Keratinocyte (primary cell): ENCODE data around the gene CCDC27. TPM values are rescaled to one million over a fixed set of nuclear protein-coding genes. Genes with fewer than 3 reads are reported as not detected.

Experiments used
- DNase-seq: peaks from one replicate; pipeline ENCODE4 v3.0.0-alpha.2; 2011; ENCODE audit warnings: low read depth, missing footprints, low spot score
- FAIRE-seq: peaks from 2 replicates; lab custom pipeline; 2011; peaks lifted over from hg19 to GRCh38; lab: Jason Lieb, UNC
- H2AFZ ChIP-seq: 2 replicates; pipeline ENCODE4 v1.6.0; 2012; ENCODE audit warnings: low read length, control low read depth, inconsistent platforms; ENCODE audit not compliant: control insufficient read depth
- H3K27ac ChIP-seq: 2 replicates; pipeline ENCODE4 v1.5.1; 2011; ENCODE audit warnings: low read length; ENCODE audit not compliant: control insufficient read depth, insufficient read depth
- H3K27me3 ChIP-seq: 3 replicates; pipeline ENCODE4 v1.6.0; 2011; ENCODE audit warnings: low read length; ENCODE audit not compliant: control insufficient read depth, insufficient read depth; ENCODE audit errors: extremely low read depth
- H3K36me3 ChIP-seq, 2 experiments: 2 replicates in 1 of 2; 3 replicates in 1 of 2; pipeline ENCODE4 v1.5.1; 2011; ENCODE audit warnings: low read length in 2 of 2, mild to moderate bottlenecking in 1 of 2; ENCODE audit not compliant: control insufficient read depth in 2 of 2, insufficient read depth in 2 of 2; ENCODE audit errors: extremely low read depth in 1 of 2
- H3K4me1 ChIP-seq: 3 replicates; pipeline ENCODE4 v1.5.1; 2011; ENCODE audit warnings: low read length; ENCODE audit not compliant: control insufficient read depth, insufficient read depth; ENCODE audit errors: extremely low read depth
- H3K4me2 ChIP-seq: 3 replicates; pipeline ENCODE4 v1.6.0; 2011; ENCODE audit warnings: low read depth, low read length; ENCODE audit not compliant: control insufficient read depth, insufficient read depth; ENCODE audit errors: extremely low read depth
- H3K4me3 ChIP-seq, 3 experiments: fragments of 200-600 bp in 1 of 3; sonication (generic) in 1 of 3; 2 replicates in 2 of 3; 3 replicates in 1 of 3; pipeline ENCODE4 v1.5.1; 2011 to 2016; ENCODE audit warnings: low read length in 3 of 3, mild to moderate bottlenecking in 3 of 3, control low read depth in 2 of 3, inconsistent platforms in 1 of 3, low read depth in 1 of 3, mixed read lengths in 1 of 3, mixed run types in 1 of 3, moderate library complexity in 1 of 3; ENCODE audit not compliant: control insufficient read depth in 2 of 3, insufficient read depth in 2 of 3; ENCODE audit errors: extremely low read depth in 1 of 3
- H3K79me2 ChIP-seq: 2 replicates; pipeline ENCODE4 v1.6.0; 2012; ENCODE audit warnings: low read length; ENCODE audit not compliant: control insufficient read depth, insufficient read depth
- H3K9ac ChIP-seq: 3 replicates; pipeline ENCODE4 v1.6.0; 2011; ENCODE audit warnings: low read length; ENCODE audit not compliant: control insufficient read depth, insufficient read depth; ENCODE audit errors: extremely low read depth
- H3K9me1 ChIP-seq: 3 replicates; pipeline ENCODE4 v1.6.0; 2011; ENCODE audit warnings: low read length; ENCODE audit not compliant: control insufficient read depth, insufficient read depth; ENCODE audit errors: extremely low read depth
- H3K9me3 ChIP-seq: 2 replicates; pipeline ENCODE4 v1.5.1; 2012; ENCODE audit warnings: low read depth, low read length; ENCODE audit not compliant: control insufficient read depth
- H4K20me1 ChIP-seq: 3 replicates; pipeline ENCODE4 v1.6.0; 2011; ENCODE audit warnings: low read length; ENCODE audit not compliant: control insufficient read depth, insufficient read depth; ENCODE audit errors: extremely low read depth
- CTCF ChIP-seq, 3 experiments: IDR thresholded peaks in 1 of 3; conservative IDR thresholded peaks in 1 of 3; optimal IDR thresholded peaks in 1 of 3; 2 replicates in 2 of 3; 3 replicates in 1 of 3; pipeline versions ENCODE3 to v1.5.1; 2011; ENCODE audit warnings: low read length in 3 of 3, mild to moderate bottlenecking in 3 of 3, moderate library complexity in 2 of 3, control low read depth in 1 of 3, inconsistent platforms in 1 of 3; ENCODE audit not compliant: insufficient read depth in 2 of 3; ENCODE audit errors: extremely low read depth in 1 of 3
- EZH2 ChIP-seq: IDR thresholded peaks from one replicate; pipeline ENCODE4 v1.6.1; 2012; ENCODE audit warnings: inconsistent platforms, mild to moderate bottlenecking, low read length, moderate library complexity
- dilution Hi-C: fragments of 300-500 bp; cut with MboI; formaldehyde crosslinking; loops from one replicate; pipeline ENCODE4 v1.7.0; 2020; ENCODE audit warnings: low sequenced_read_pairs; ENCODE audit not compliant: extremely low pct_ligation_motif_present
- polyA plus RNA-seq, 5 experiments: library from polyadenylated mRNA; depleted of rRNA in 3 of 5; stranded (reverse) in 3 of 5; stranded (forward) in 1 of 5; unstranded in 1 of 5; fragments of >200 nt; gene quantifications; 1 replicate in 1 of 5; 2 replicates in 3 of 5; 3 replicates in 1 of 5; pipeline versions ENCODE4 v1.2.1 to v1.2.3, GENCODE V29; 2011 to 2012; ENCODE audit warnings: missing spikeins in 2 of 5, low read depth in 1 of 5, low replicate concordance in 1 of 5

CCDC27 gene
- polyA plus RNA-seq, 1 donor (not counting 4 experiments of a cell fraction or from before 2014, with no cell fraction given) = not detected

DNA sequence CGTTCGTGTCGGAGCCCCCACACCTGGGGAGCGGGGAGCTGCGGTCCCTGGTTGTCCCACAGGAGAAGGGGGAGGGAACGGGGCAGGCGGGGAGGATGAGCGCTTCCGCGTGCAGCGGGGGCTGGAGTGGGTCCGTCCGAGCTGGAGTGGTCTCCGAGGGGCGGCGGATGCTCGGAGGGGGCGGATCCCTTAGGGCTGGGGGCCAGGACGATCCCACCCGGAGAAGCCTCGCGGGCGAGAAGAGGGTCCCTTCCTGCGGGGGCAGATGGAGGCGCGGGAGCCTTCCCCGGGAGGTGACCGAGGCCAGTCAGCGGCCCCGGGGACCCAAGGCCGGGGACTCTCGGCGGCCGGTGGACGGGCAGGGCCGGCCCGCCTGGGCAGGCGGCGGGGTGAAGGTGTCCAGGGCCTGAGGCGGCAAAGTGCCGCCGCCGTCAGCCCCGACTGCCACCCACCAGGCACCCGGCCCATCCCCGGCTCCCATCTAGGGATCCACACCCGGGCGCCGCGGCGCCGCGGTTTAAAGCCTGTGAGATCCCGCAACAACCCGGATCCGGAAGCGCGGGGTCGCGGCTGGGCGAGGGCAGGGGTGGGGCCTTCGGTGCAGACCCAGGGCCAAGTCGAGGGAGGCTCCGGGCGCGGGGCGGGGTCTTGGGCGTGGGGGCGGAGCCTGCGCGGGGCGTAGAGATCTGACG, 5.3 kb upstream of the CCDC27 start:
- FAIRE-seq = no peak
- DNase-seq = peak; percentile 45
- Histone ChIP-seq H3K4me3 (peak overlapping the region; percentile 56 to 68 (median 61)), H2AFZ (peak overlapping the region; percentile 19), H3K36me3 (peaks cover 3 to 6% of the 10 kb centered on the region in 2 experiments), H3K9me3 (no peaks in the 10 kb centered on the region), H3K4me1 (peaks cover 17% of the 10 kb centered on the region), H3K27me3 (peaks cover 5% of the 10 kb centered on the region), H3K9ac (peak overlapping the region; percentile 54), H3K27ac (no peak overlapping the region), H4K20me1 (no peaks in the 10 kb centered on the region), H3K4me2 (peak overlapping the region; percentile 84), H3K79me2 (no peaks in the 10 kb centered on the region), H3K9me1 (peaks cover 2% of the 10 kb centered on the region)
- dilution Hi-C loops = no loop called here
- TF ChIP-seq EZH2 (no peak), CTCF (optimal IDR thresholded peaks at IDR 0.05 in 1 of 3, IDR thresholded peaks at IDR 0.05 in 1 of 3, conservative IDR thresholded peaks at IDR 0.05 in 1 of 3; ENCODE audit: extremely low read depth in 1 of 3, insufficient read depth in 2 of 3, low read length in 3 of 3) (no peak)

- Histone ChIP-seq H2AFZ (peak overlapping the region; percentile 19), H3K9ac (no peak overlapping the region), H3K9me3 (no peaks in the 10 kb centered on the region), H4K20me1 (no peaks in the 10 kb centered on the region), H3K79me2 (no peaks in the 10 kb centered on the region), H3K36me3 (peaks cover 0 to 6% of the 10 kb centered on the region in 2 experiments), H3K4me1 (peaks cover 17% of the 10 kb centered on the region), H3K9me1 (peaks cover 2% of the 10 kb centered on the region), H3K27ac (no peak overlapping the region), H3K4me2 (peak overlapping the region; percentile 50), H3K27me3 (peaks cover 5% of the 10 kb centered on the region), H3K4me3 (peak overlapping the region; percentile 56 to 68 (median 61))
- FAIRE-seq (no peak), DNase-seq (no peak)
- dilution Hi-C loops = no loop called here
- TF ChIP-seq EZH2 (no peak), CTCF (optimal IDR thresholded peaks at IDR 0.05 in 1 of 3, IDR thresholded peaks at IDR 0.05 in 1 of 3, conservative IDR thresholded peaks at IDR 0.05 in 1 of 3; ENCODE audit: extremely low read depth in 1 of 3, insufficient read depth in 2 of 3, low read length in 3 of 3) (no peak)
Observed at GRCh38 chr1:3747522-3747848, 4.8 kb upstream of the CCDC27 start.
